ENCODE data around the gene ZNF385A.

The ZNF385A gene

GRCh38 chr12:54398218-54398617 is 13.7 kb upstream of the ZNF385A start:
- no peak for DNase-seq (ENCODE audit: low read depth)
- no peak overlapping the region for H3K4me3 ChIP-seq (ENCODE audit: control insufficient read depth, low read depth, low read length)
- TF ChIP-seq CTCF (conservative IDR thresholded peaks at IDR 0.05; ENCODE audit: control insufficient read depth, insufficient read depth, low read depth, low read length), result no peak

- TF ChIP-seq CTCF (conservative IDR thresholded peaks at IDR 0.05; ENCODE audit: control insufficient read depth, insufficient read depth, low read depth, low read length), result no peak
- DNase-seq (ENCODE audit: low read depth), result no peak
Observed at GRCh38 chr12:54397157-54397556, 12.6 kb upstream of the ZNF385A start.

GRCh38 chr12:54395545-54395944 is 11.0 kb upstream of the ZNF385A start:
- no peak overlapping the region for H3K4me3 ChIP-seq (ENCODE audit: control insufficient read depth, low read depth, low read length)
- no peak for DNase-seq (ENCODE audit: low read depth)
- no peak for TF ChIP-seq CTCF (conservative IDR thresholded peaks at IDR 0.05; ENCODE audit: control insufficient read depth, insufficient read depth, low read depth, low read length)

More at GRCh38 chr12:54397157-54397556, 12.6 kb upstream of the ZNF385A start:
- H3K4me3 ChIP-seq (ENCODE audit: control insufficient read depth, low read depth, low read length), result no peak overlapping the region

GRCh38 chr12:54394986-54395385 is 10.5 kb upstream of the ZNF385A start:
- no peak for DNase-seq (ENCODE audit: low read depth)
- TF ChIP-seq CTCF (conservative IDR thresholded peaks at IDR 0.05; ENCODE audit: control insufficient read depth, insufficient read depth, low read depth, low read length), result no peak
- H3K4me3 ChIP-seq (ENCODE audit: control insufficient read depth, low read depth, low read length), result no peak overlapping the region

GRCh38 chr12:54394281-54394719 is 9.8 kb upstream of the ZNF385A start:
- TF ChIP-seq CTCF (conservative IDR thresholded peaks at IDR 0.05; ENCODE audit: control insufficient read depth, insufficient read depth, low read depth, low read length), result peak; percentile 69
- peak; percentile 62 for DNase-seq (ENCODE audit: low read depth)
- H3K4me3 ChIP-seq (ENCODE audit: control insufficient read depth, low read depth, low read length), result no peak overlapping the region

GRCh38 chr12:54393743-54394142 is 9.2 kb upstream of the ZNF385A start:
- no peak for TF ChIP-seq CTCF (conservative IDR thresholded peaks at IDR 0.05; ENCODE audit: control insufficient read depth, insufficient read depth, low read depth, low read length)
- no peak overlapping the region for H3K4me3 ChIP-seq (ENCODE audit: control insufficient read depth, low read depth, low read length)
- DNase-seq (ENCODE audit: low read depth), result no peak

- DNase-seq (ENCODE audit: low read depth), result no peak
- H3K4me3 ChIP-seq (ENCODE audit: control insufficient read depth, low read depth, low read length), result no peak overlapping the region
- no peak for TF ChIP-seq CTCF (conservative IDR thresholded peaks at IDR 0.05; ENCODE audit: control insufficient read depth, insufficient read depth, low read depth, low read length)
Observed at GRCh38 chr12:54393207-54393609, 8.7 kb upstream of the ZNF385A start.

All from fibroblast of mammary gland (primary cell).